Astrocyte (in vitro differentiated cells and primary cell): ENCODE data around the gene VWC2L. TPM values are rescaled to one million over a fixed set of nuclear protein-coding genes. Genes with fewer than 3 reads are reported as not detected.

Source experiments
- DNase-seq: peaks from one replicate; pipeline ENCODE4 v3.0.0-alpha.2; 2010; ENCODE audit warnings: low read depth
- FAIRE-seq: peaks from 2 replicates; lab custom pipeline; 2011; peaks lifted over from hg19 to GRCh38; lab: Jason Lieb, UNC
- H2AFZ ChIP-seq: 2 replicates; pipeline ENCODE4 v1.6.0; 2012; ENCODE audit warnings: low read depth, low read length, inconsistent platforms
- H3K27ac ChIP-seq: 2 replicates; pipeline ENCODE4 v1.5.1; 2011; ENCODE audit warnings: low read depth, low read length, inconsistent platforms
- H3K27me3 ChIP-seq: 2 replicates; pipeline ENCODE4 v1.6.0; 2011; ENCODE audit warnings: low read length, inconsistent platforms; ENCODE audit not compliant: insufficient read depth
- H3K36me3 ChIP-seq: 2 replicates; pipeline ENCODE4 v1.5.1; 2011; ENCODE audit warnings: low read length, inconsistent platforms; ENCODE audit not compliant: insufficient read depth
- H3K4me1 ChIP-seq: 2 replicates; pipeline ENCODE4 v1.5.1; 2011; ENCODE audit warnings: low read length, inconsistent platforms; ENCODE audit not compliant: insufficient read depth
- H3K4me2 ChIP-seq: 2 replicates; pipeline ENCODE4 v1.6.0; 2012; ENCODE audit warnings: low read length, inconsistent platforms
- H3K4me3 ChIP-seq: 2 replicates; pipeline ENCODE4 v1.5.1; 2011; ENCODE audit warnings: low read depth, mild to moderate bottlenecking, low read length, inconsistent platforms; ENCODE audit not compliant: insufficient read depth
- H3K79me2 ChIP-seq: 2 replicates; pipeline ENCODE4 v1.6.0; 2012; ENCODE audit warnings: mild to moderate bottlenecking, low read length, inconsistent platforms; ENCODE audit not compliant: insufficient read depth
- H3K9ac ChIP-seq: 2 replicates; pipeline ENCODE4 v1.6.0; 2012; ENCODE audit warnings: mild to moderate bottlenecking, low read length, inconsistent platforms
- H3K9me3 ChIP-seq: 2 replicates; pipeline ENCODE4 v1.5.1; 2012; ENCODE audit warnings: low read depth, mild to moderate bottlenecking, low read length, inconsistent platforms; ENCODE audit not compliant: insufficient read depth
- H4K20me1 ChIP-seq: 2 replicates; pipeline ENCODE4 v1.6.0; 2012; ENCODE audit warnings: low read length, inconsistent platforms; ENCODE audit not compliant: insufficient read depth
- H3K27ac Mint-ChIP-seq: one replicate; pipeline ENCODE4 v1.8.0; 2021; ENCODE audit warnings: mild to moderate bottlenecking, mixed read lengths; ENCODE audit not compliant: unreplicated experiment
- H3K27me3 Mint-ChIP-seq: one replicate; pipeline ENCODE4 v1.8.0; 2021; ENCODE audit warnings: low read depth, mixed read lengths; ENCODE audit not compliant: unreplicated experiment
- H3K36me3 Mint-ChIP-seq: one replicate; pipeline ENCODE4 v1.8.0; 2021; ENCODE audit warnings: low read depth, mixed read lengths; ENCODE audit not compliant: unreplicated experiment
- H3K4me1 Mint-ChIP-seq: one replicate; pipeline ENCODE4 v1.8.0; 2021; ENCODE audit warnings: low read depth, mixed read lengths; ENCODE audit not compliant: unreplicated experiment
- H3K4me3 Mint-ChIP-seq: one replicate; pipeline ENCODE4 v1.8.0; 2021; ENCODE audit warnings: mild to moderate bottlenecking, moderate library complexity, mixed read lengths; ENCODE audit not compliant: unreplicated experiment
- H3K9me3 Mint-ChIP-seq: one replicate; pipeline ENCODE4 v1.8.0; 2021; ENCODE audit warnings: mild to moderate bottlenecking, mixed read lengths; ENCODE audit not compliant: unreplicated experiment
- EZH2 ChIP-seq: IDR thresholded peaks from 2 replicates; pipeline ENCODE4 v1.6.1; 2012; ENCODE audit warnings: mild to moderate bottlenecking, low read length, inconsistent platforms; ENCODE audit not compliant: insufficient read depth
- total RNA-seq: library from RNA; stranded (reverse); gene quantifications from 2 replicates; pipeline ENCODE4 v1.2.1, GENCODE V29; 2021
- TF ChIP-seq, protein P1 (sequence below): IDR thresholded peaks from 2 replicates; pipeline ENCODE4 v1.5.1; 2011; ENCODE audit warnings: low read depth, mild to moderate bottlenecking, inconsistent platforms, low read length, moderate library complexity; ENCODE audit not compliant: insufficient read depth

Gene VWC2L
- total RNA-seq, 1 donor from 2014 or later = not detected

GRCh38 chr2:214504599-214505376 lies 93.9 kb downstream of the VWC2L start:
- Mint-ChIP-seq H3K27ac (no peak overlapping the region), H3K4me3 (no peak overlapping the region), H3K27me3 (no peaks in the 10 kb centered on the region), H3K4me1 (no peaks in the 10 kb centered on the region), H3K9me3 (no peaks in the 10 kb centered on the region), H3K36me3 (no peaks in the 10 kb centered on the region)
- H3K4me3 ChIP-seq = no peak overlapping the region
- no peak overlapping the region for H3K4me2 ChIP-seq
- TF ChIP-seq, protein P1, sequence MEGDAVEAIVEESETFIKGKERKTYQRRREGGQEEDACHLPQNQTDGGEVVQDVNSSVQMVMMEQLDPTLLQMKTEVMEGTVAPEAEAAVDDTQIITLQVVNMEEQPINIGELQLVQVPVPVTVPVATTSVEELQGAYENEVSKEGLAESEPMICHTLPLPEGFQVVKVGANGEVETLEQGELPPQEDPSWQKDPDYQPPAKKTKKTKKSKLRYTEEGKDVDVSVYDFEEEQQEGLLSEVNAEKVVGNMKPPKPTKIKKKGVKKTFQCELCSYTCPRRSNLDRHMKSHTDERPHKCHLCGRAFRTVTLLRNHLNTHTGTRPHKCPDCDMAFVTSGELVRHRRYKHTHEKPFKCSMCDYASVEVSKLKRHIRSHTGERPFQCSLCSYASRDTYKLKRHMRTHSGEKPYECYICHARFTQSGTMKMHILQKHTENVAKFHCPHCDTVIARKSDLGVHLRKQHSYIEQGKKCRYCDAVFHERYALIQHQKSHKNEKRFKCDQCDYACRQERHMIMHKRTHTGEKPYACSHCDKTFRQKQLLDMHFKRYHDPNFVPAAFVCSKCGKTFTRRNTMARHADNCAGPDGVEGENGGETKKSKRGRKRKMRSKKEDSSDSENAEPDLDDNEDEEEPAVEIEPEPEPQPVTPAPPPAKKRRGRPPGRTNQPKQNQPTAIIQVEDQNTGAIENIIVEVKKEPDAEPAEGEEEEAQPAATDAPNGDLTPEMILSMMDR = no peak
- TF ChIP-seq EZH2 = no peak
- H3K27ac ChIP-seq = no peak overlapping the region
- no peak overlapping the region for H2AFZ ChIP-seq
- no peaks in the 10 kb centered on the region for H3K4me1 ChIP-seq
- DNase-seq (no peak), FAIRE-seq (no peak)
- no peaks in the 10 kb centered on the region for H3K79me2 ChIP-seq
- H4K20me1 ChIP-seq = no peaks in the 10 kb centered on the region
- no peaks in the 10 kb centered on the region for H3K27me3 ChIP-seq
- H3K9me3 ChIP-seq = no peaks in the 10 kb centered on the region
- H3K9ac ChIP-seq = no peak overlapping the region
- H3K36me3 ChIP-seq = no peaks in the 10 kb centered on the region

DNA sequence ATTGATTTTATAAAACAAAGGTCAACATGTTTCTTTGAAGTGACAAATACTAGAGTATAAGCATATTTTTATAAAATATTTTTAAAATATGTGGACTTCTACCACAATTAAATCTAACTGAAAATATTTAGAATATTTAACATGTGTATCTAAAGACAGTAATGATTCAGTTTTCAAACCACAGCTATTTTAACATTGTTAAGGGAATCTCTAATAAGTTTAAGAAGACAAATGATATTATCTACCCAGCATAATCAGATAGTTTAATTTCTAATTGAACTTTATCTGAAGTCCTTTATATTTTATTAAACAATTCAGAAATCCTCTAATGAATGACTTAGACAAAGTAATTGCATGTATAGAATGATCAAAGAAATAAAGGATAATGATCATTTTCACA lies 96.2 kb downstream of the VWC2L start:
- no peak for TF ChIP-seq EZH2
- TF ChIP-seq, protein P1 = no peak
- Mint-ChIP-seq H3K27me3 (no peaks in the 10 kb centered on the region), H3K36me3 (no peaks in the 10 kb centered on the region), H3K4me1 (no peaks in the 10 kb centered on the region), H3K9me3 (no peaks in the 10 kb centered on the region), H3K27ac (no peak overlapping the region), H3K4me3 (no peak overlapping the region)
- FAIRE-seq (no peak), DNase-seq (no peak)
- no peaks in the 10 kb centered on the region for H3K9me3 ChIP-seq
- H3K9ac ChIP-seq = no peak overlapping the region
- no peak overlapping the region for H3K4me2 ChIP-seq
- H3K27me3 ChIP-seq = no peaks in the 10 kb centered on the region
- H3K79me2 ChIP-seq = no peaks in the 10 kb centered on the region
- no peak overlapping the region for H2AFZ ChIP-seq
- H3K27ac ChIP-seq = no peak overlapping the region
- H3K4me1 ChIP-seq = no peaks in the 10 kb centered on the region
- H3K4me3 ChIP-seq = no peak overlapping the region
- no peaks in the 10 kb centered on the region for H3K36me3 ChIP-seq
- no peaks in the 10 kb centered on the region for H4K20me1 ChIP-seq

GRCh38 chr2:214514704-214515103 lies 103.8 kb downstream of the VWC2L start:
- no peak overlapping the region for H3K4me2 ChIP-seq
- H3K27me3 ChIP-seq = no peaks in the 10 kb centered on the region
- no peaks in the 10 kb centered on the region for H3K36me3 ChIP-seq
- no peaks in the 10 kb centered on the region for H3K4me1 ChIP-seq
- H2AFZ ChIP-seq = no peak overlapping the region
- H3K4me1 Mint-ChIP-seq = no peaks in the 10 kb centered on the region
- FAIRE-seq = no peak
- H3K9ac ChIP-seq = no peak overlapping the region
- no peaks in the 10 kb centered on the region for H3K36me3 Mint-ChIP-seq
- H3K4me3 ChIP-seq = no peak overlapping the region
- H3K27ac Mint-ChIP-seq = no peak overlapping the region
- TF ChIP-seq, protein P1 = no peak
- no peak for TF ChIP-seq EZH2
- DNase-seq = no peak
- no peaks in the 10 kb centered on the region for H3K9me3 Mint-ChIP-seq
- H3K79me2 ChIP-seq = no peaks in the 10 kb centered on the region
- H4K20me1 ChIP-seq = no peaks in the 10 kb centered on the region
- no peaks in the 10 kb centered on the region for H3K9me3 ChIP-seq
- H3K4me3 Mint-ChIP-seq = no peak overlapping the region
- H3K27ac ChIP-seq = no peak overlapping the region
- H3K27me3 Mint-ChIP-seq = peaks cover 3% of the 10 kb centered on the region
